ENCODE measurements around the gene DNASE2. TPM values are rescaled to one million over a fixed set of nuclear protein-coding genes. Genes with fewer than 3 reads are reported as not detected.
A peak's percentile ranks its signal among the peaks of the same experiment; 100 is the strongest.

Gene DNASE2
- total and polyA plus RNA-seq, 2 of the 8 experiments (the other 6 are each of a cell fraction or from before 2014, with no cell fraction given): 33.2 to 48.2 TPM

GRCh38 chr19:12866416-12867119, 14.7 kb downstream of the DNASE2 start:
- H3K79me1 ChIP-seq (ENCODE audit: low read depth, low read length): no peaks in the 10 kb centered on the region
- H2AFZ ChIP-seq (ENCODE audit: low read length): no peak overlapping the region
- peak overlapping the region; percentile 73; the same call in 1 of the 2 replicates for H2BK5ac ChIP-seq (ENCODE audit: low read depth, low read length)
- DNase-seq (ENCODE audit: low read depth in 1 of 2, low spot score in 2 of 2) (peak in 1 of 2 experiments; percentile 54), FAIRE-seq (no peak)
- ChIA-PET POLR2A (ENCODE audit: partially characterized antibody) (interaction anchor here (1.2 to 2.6 kb wide), 5 partner anchors 16 to 71 kb away, joined by 3 to 7 read pairs (median 3); partner anchors contain the start of gene GCDH), CTCF (ENCODE audit: partially characterized antibody) (interaction anchor here (0.9 to 7.9 kb wide), 2 partner anchors 10 to 20 kb away, joined by 3 to 48 read pairs; no protein-coding TSS in a partner anchor)
- no peak overlapping the region for H4K91ac ChIP-seq (replicated peaks; ENCODE audit: insufficient read length, low read length)
- H3K14ac ChIP-seq (ENCODE audit: insufficient read length): no peak overlapping the region
- no peak overlapping the region for H3K9ac ChIP-seq (replicated peaks in 1 of 4; ENCODE audit: extremely low read depth in 1 of 4, low read depth in 3 of 4, low read length in 3 of 4)
- no peaks in the 10 kb centered on the region for H3K27me3 ChIP-seq (replicated peaks in 1 of 4; ENCODE audit: control insufficient read depth in 3 of 4, extremely low read depth in 1 of 4, insufficient read depth in 3 of 4, low read length in 3 of 4)
- H2BK12ac ChIP-seq (ENCODE audit: low read depth, low read length): no peak overlapping the region; the same call in 1 of the 2 replicates
- H2BK20ac ChIP-seq (ENCODE audit: low read length): no peak overlapping the region
- no peaks in the 10 kb centered on the region for H4K20me1 ChIP-seq (replicated peaks in 1 of 2; ENCODE audit: control insufficient read depth in 1 of 2, insufficient read depth in 2 of 2, low read length in 2 of 2)
- peaks cover 8% of the 10 kb centered on the region; the same call in 1 of the 2 replicates for H3K23me2 ChIP-seq (ENCODE audit: low read depth, low read length)
- no peak overlapping the region for H3K23ac ChIP-seq (ENCODE audit: insufficient read length)
- H3K4ac ChIP-seq (replicated peaks; ENCODE audit: insufficient read length, low read depth, low read length): no peak overlapping the region
- H2AK5ac ChIP-seq (ENCODE audit: low read depth, low read length): no peak overlapping the region
- H2BK120ac ChIP-seq (replicated peaks; ENCODE audit: low read depth, low read length): no peak overlapping the region
- no peak overlapping the region; the same call in 1 of the 2 replicates for H4K8ac ChIP-seq (ENCODE audit: extremely low read depth, insufficient read depth, low read length)
- H3K27ac ChIP-seq (ENCODE audit: low read depth, low read length): no peak overlapping the region
- H3K79me2 ChIP-seq (ENCODE audit: control insufficient read depth in 1 of 2, insufficient read depth in 2 of 2, low read length in 2 of 2): no peaks in the 10 kb centered on the region
- H2BK15ac ChIP-seq (ENCODE audit: low read length): 0 out of 2 replicates have a peak overlapping the region, but pooled peaks have one; percentile 46
- H3K4me1 ChIP-seq (replicated peaks in 1 of 4; ENCODE audit: control insufficient read depth in 3 of 4, insufficient read depth in 4 of 4, low read length in 3 of 4): peaks cover 3 to 17% (median 14%) of the 10 kb centered on the region in 4 experiments
- H3K18ac ChIP-seq (ENCODE audit: extremely low read depth, low read length): peak overlapping the region; percentile 71
- no peak overlapping the region for H3K56ac ChIP-seq (replicated peaks; ENCODE audit: insufficient read length, low read depth, low read length)
- WGBS, 2 experiments (ENCODE audit: extremely low coverage in 1 of 2, insufficient coverage in 1 of 2, insufficient read length in 1 of 2, insufficient replicate concordance in 2 of 2, low coverage in 1 of 2, low lambda C conversion rate in 2 of 2, missing lambda C conversion rate in 1 of 2): 85% methylated on average over 29 of the region's 29 CpGs; no CpG with 5 or more reads in 1 of the 2 experiments
- peak overlapping the region; percentile 65 to 74; a peak in 3 of 4 replicates for H3K4me2 ChIP-seq (ENCODE audit: insufficient read depth in 1 of 2, low read depth in 2 of 2, low read length in 2 of 2)
- peaks cover 0 to 4% (median 0%) of the 10 kb centered on the region in 4 experiments; a peak in 2 of 8 replicates for H3K36me3 ChIP-seq (ENCODE audit: control insufficient read depth in 2 of 4, insufficient read depth in 4 of 4, low read length in 3 of 4)
- peak overlapping the region in 3 of 4 experiments; percentile 34 to 65 (median 53); a peak in 3 of 8 replicates for H3K4me3 ChIP-seq (ENCODE audit: extremely low read depth in 1 of 4, insufficient read depth in 2 of 4, low read depth in 3 of 4, low read length in 4 of 4)
- H4K5ac ChIP-seq (ENCODE audit: insufficient read length, low read depth, low read length): no peak overlapping the region
- H3K9me3 ChIP-seq (ENCODE audit: insufficient read depth in 2 of 2, low read depth in 1 of 2, low read length in 1 of 2): no peaks in the 10 kb centered on the region
- no peak for TF ChIP-seq ATF2 (IDR thresholded peaks at IDR 0.05; ENCODE audit: low read length)

Data from H1 (cell line).